Panc1 (cell line): ENCODE results near the gene RHBDF2. TPM values are rescaled to one million over a fixed set of nuclear protein-coding genes. Genes with fewer than 3 reads are reported as not detected.

Experiments used
- ATAC-seq: fragments of 200-7000 bp; cut with Tn5 transposase; 2 replicates; pipeline ENCODE4 v1.9.1; 2020; ENCODE audit warnings: mild to moderate bottlenecking, moderate library complexity
- BruUV-seq: library from RNA; stranded (reverse); fragments of 400-500 nt; replicated peaks from 2 replicates; lab custom pipeline; 2021; lab: Mats Ljungman, UMichigan
- CTCF ChIA-PET: fragments of 300-600 bp; sonication (Branson Sonifier 250); formaldehyde crosslinking; loops from one replicate; lab custom pipeline; 2022; ENCODE audit warnings: antibody characterized with exemption; lab: Charles Lee
- POLR2A ChIA-PET: fragments of 300-600 bp; sonication (Branson Sonifier 250); formaldehyde crosslinking; loops from one replicate; lab custom pipeline; 2022; ENCODE audit warnings: antibody characterized with exemption; lab: Charles Lee
- DNase-seq: peaks from one replicate; pipeline ENCODE4 v3.0.0-alpha.2; 2010; ENCODE audit warnings: low read depth, low spot score
- H3K27ac ChIP-seq: 2 replicates; pipeline ENCODE4 v1.5.1; 2011; ENCODE audit warnings: mild to moderate bottlenecking, low read length, inconsistent platforms
- H3K27me3 ChIP-seq: fragments of 200-500 bp; sonication (Bioruptor generic); 2 replicates; pipeline ENCODE4 v1.6.0; 2014; ENCODE audit warnings: low read length, inconsistent platforms; ENCODE audit not compliant: control insufficient read depth, insufficient read depth
- H3K36me3 ChIP-seq: fragments of 200-500 bp; sonication (Bioruptor generic); 2 replicates; pipeline ENCODE4 v1.5.1; 2014; ENCODE audit warnings: inconsistent platforms, mild to moderate bottlenecking, low read length, moderate library complexity; ENCODE audit not compliant: control insufficient read depth, insufficient read depth
- H3K4me1 ChIP-seq: 2 replicates; pipeline ENCODE4 v1.5.1; 2011; ENCODE audit warnings: inconsistent platforms, mild to moderate bottlenecking, low read length, moderate library complexity; ENCODE audit not compliant: control insufficient read depth, insufficient read depth
- H3K4me3 ChIP-seq, 2 experiments: 2 replicates each; pipeline ENCODE4 v1.5.1; 2011 to 2012; ENCODE audit warnings: low read depth in 2 of 2, low read length in 2 of 2, mild to moderate bottlenecking in 2 of 2, inconsistent platforms in 1 of 2, moderate library complexity in 1 of 2
- H3K9me3 ChIP-seq: fragments of 200-500 bp; sonication (Bioruptor generic); 2 replicates; pipeline ENCODE4 v1.5.1; 2014; ENCODE audit warnings: low read depth, mild to moderate bottlenecking, inconsistent platforms, low read length, moderate library complexity; ENCODE audit not compliant: control insufficient read depth, insufficient read depth
- CTCF ChIP-seq: fragments of 450-650 bp; IDR thresholded peaks from 2 replicates; pipeline ENCODE4 v1.5.1; 2017; ENCODE audit warnings: mild to moderate bottlenecking
- POLR2AphosphoS5 ChIP-seq: IDR thresholded peaks from 2 replicates; pipeline ENCODE4 v1.6.1; 2012; ENCODE audit warnings: mild to moderate bottlenecking, low read depth, low read length, moderate library complexity
- REST ChIP-seq, 2 experiments: IDR thresholded peaks; 2 replicates each; pipeline ENCODE4 v1.6.1; 2011 to 2012; ENCODE audit warnings: low read depth in 2 of 2, control low read depth in 1 of 2, low read length in 1 of 2, mild to moderate bottlenecking in 1 of 2, moderate library complexity in 1 of 2; ENCODE audit not compliant: insufficient read depth in 1 of 2
- SIN3A ChIP-seq: IDR thresholded peaks from 2 replicates; pipeline ENCODE4 v1.6.1; 2012; ENCODE audit warnings: low read depth, mild to moderate bottlenecking, low read length, moderate library complexity, borderline replicate concordance; ENCODE audit not compliant: insufficient read depth
- TCF7L2 ChIP-seq: IDR thresholded peaks from 2 replicates; pipeline ENCODE4 v1.6.1; 2011; ENCODE audit warnings: mild to moderate bottlenecking, low read depth, low read length, inconsistent platforms
- in situ Hi-C: cut with HindIII; loops from 2 replicates; pipeline ENCODE4 v1.10.0; 2016; ENCODE audit warnings: low sequenced_read_pairs, low pct_unique_long_range_greater_than_20kb
- intact Hi-C: fragments of 100-400 bp; cut with micrococcal nuclease; formaldehyde crosslinking; loops from one replicate; pipeline ENCODE4 v1.10.0; 2022; ENCODE audit not compliant: unreplicated experiment
- total RNA-seq: library from RNA; stranded (reverse); gene quantifications from one replicate; pipeline ENCODE4 v1.2.1, GENCODE V29; 2021; ENCODE audit not compliant: unreplicated experiment

The RHBDF2 gene
- total RNA-seq, 1 experiment from 2014 or later, result 67.8 TPM

- in situ Hi-C loops, result no loop called here
Measured at GRCh38 chr17:76512366-76513305, 11.4 kb upstream of the RHBDF2 start.

More at GRCh38 chr17:76512366-76513305, 11.4 kb upstream of the RHBDF2 start:
- ATAC-seq (no peak), DNase-seq (no peak)
- ChIA-PET CTCF (interaction anchor here (0.5 to 1.0 kb wide), 2 partner anchors 46 to 616 kb away, joined by 3 to 6 read pairs; partner anchors contain the start of genes AANAT and TRIM65), POLR2A (no interaction called here)
- H3K27me3 ChIP-seq, result no peaks in the 10 kb centered on the region
- TF ChIP-seq SIN3A (no peak), CTCF (no peak), REST (IDR thresholded peaks at IDR 0.05; ENCODE audit: insufficient read depth in 1 of 2, low read depth in 2 of 2, low read length in 1 of 2) (no peak), POLR2AphosphoS5 (no peak), TCF7L2 (no peak)
- no peak overlapping the region for H3K27ac ChIP-seq
- BruUV-seq, result no TSS peak
- no peaks in the 10 kb centered on the region for H3K9me3 ChIP-seq
- H3K4me1 ChIP-seq, result no peaks in the 10 kb centered on the region
- H3K4me3 ChIP-seq, result no peak overlapping the region
- intact Hi-C loops, result no loop called here
- no peaks in the 10 kb centered on the region for H3K36me3 ChIP-seq
